ENCODE data around the gene OSCP1.
A peak's percentile ranks its signal among the peaks of the same experiment; 100 is the strongest.

Gene OSCP1

DNA sequence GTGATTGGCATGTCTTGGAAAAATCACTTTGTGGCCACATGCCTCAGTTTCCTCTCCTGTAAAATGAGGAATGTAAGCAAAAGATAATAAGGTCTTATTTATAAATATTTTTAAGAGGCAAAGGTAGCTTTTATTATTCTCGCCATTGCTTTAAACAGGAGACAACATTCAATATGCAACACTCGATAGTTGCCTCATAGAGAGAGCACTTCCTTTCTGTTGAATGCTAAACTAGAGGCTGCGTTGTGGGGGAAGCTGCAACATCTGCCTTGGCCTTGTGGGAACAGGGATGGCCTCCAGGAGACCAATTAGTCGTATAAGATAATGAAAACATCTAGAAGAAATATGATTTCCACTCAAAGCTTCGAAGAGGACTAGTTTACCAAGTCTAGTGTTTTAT is 3.5 kb downstream of the OSCP1 start:
- no peaks in the 10 kb centered on the region for H3K9me3 ChIP-seq (ENCODE audit: low read length)
- TF ChIP-seq, protein P1, sequence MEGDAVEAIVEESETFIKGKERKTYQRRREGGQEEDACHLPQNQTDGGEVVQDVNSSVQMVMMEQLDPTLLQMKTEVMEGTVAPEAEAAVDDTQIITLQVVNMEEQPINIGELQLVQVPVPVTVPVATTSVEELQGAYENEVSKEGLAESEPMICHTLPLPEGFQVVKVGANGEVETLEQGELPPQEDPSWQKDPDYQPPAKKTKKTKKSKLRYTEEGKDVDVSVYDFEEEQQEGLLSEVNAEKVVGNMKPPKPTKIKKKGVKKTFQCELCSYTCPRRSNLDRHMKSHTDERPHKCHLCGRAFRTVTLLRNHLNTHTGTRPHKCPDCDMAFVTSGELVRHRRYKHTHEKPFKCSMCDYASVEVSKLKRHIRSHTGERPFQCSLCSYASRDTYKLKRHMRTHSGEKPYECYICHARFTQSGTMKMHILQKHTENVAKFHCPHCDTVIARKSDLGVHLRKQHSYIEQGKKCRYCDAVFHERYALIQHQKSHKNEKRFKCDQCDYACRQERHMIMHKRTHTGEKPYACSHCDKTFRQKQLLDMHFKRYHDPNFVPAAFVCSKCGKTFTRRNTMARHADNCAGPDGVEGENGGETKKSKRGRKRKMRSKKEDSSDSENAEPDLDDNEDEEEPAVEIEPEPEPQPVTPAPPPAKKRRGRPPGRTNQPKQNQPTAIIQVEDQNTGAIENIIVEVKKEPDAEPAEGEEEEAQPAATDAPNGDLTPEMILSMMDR (IDR thresholded peaks at IDR 0.05; ENCODE audit: low read length), result no peak; the same call in 1 of the 2 replicates
- TF ChIP-seq EZH2 (IDR thresholded peaks at IDR 0.05; ENCODE audit: borderline replicate concordance, low read length), result no peak
- H2AFZ ChIP-seq (ENCODE audit: low read length), result no peak overlapping the region
- no peaks in the 10 kb centered on the region for H4K20me1 ChIP-seq (ENCODE audit: insufficient read depth, low read length)
- H3K4me3 ChIP-seq (ENCODE audit: low read depth, low read length, poor library complexity, severe bottlenecking), result no peak overlapping the region
- no peaks in the 10 kb centered on the region for H3K36me3 ChIP-seq (ENCODE audit: insufficient read depth, low read length)
- no peak overlapping the region for H3K4me2 ChIP-seq (ENCODE audit: low read length)
- H3F3A ChIP-seq (ENCODE audit: insufficient read depth, low read length), result no peaks in the 10 kb centered on the region
- peaks cover 3% of the 10 kb centered on the region; the same call in 1 of the 2 replicates for H3K27me3 ChIP-seq (ENCODE audit: insufficient read depth, low read length)
- H3K79me2 ChIP-seq (ENCODE audit: insufficient read depth, low read length), result no peaks in the 10 kb centered on the region
- no peak overlapping the region for H3K27ac ChIP-seq (ENCODE audit: low read depth, low read length, poor library complexity, severe bottlenecking)
- no peaks in the 10 kb centered on the region for H3K9me2 ChIP-seq (ENCODE audit: low read depth, low read length)
- H3K9ac ChIP-seq (ENCODE audit: low read length), result no peak overlapping the region
- peaks cover 13% of the 10 kb centered on the region for H3K4me1 ChIP-seq (ENCODE audit: insufficient read depth, low read length, severe bottlenecking)

DNA sequence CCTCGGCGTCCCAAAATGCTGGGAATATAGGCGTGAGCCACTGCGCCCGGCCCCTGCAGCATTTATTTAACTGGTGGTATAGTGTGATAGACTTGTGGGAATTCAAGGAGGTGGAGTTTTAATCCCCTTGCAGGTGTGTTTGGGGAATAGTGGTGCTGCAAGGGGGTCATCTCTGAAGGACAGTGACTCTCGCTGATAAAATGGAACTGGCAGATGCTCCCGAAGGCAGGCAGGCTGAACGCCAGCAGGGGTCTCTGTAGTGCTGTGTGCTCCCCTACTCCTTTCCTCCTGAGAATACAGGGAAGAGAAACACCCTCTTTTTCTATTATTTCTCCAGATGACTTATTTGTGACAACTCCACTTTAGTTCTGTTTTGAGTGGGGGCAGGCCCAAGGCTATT is 4.0 kb downstream of the OSCP1 start:
- no peaks in the 10 kb centered on the region for H3K79me2 ChIP-seq (ENCODE audit: insufficient read depth, low read length)
- H3K9me2 ChIP-seq (ENCODE audit: low read depth, low read length), result no peaks in the 10 kb centered on the region
- H3F3A ChIP-seq (ENCODE audit: insufficient read depth, low read length), result no peaks in the 10 kb centered on the region
- H2AFZ ChIP-seq (ENCODE audit: low read length), result no peak overlapping the region
- H3K4me3 ChIP-seq (ENCODE audit: low read depth, low read length, poor library complexity, severe bottlenecking), result no peak overlapping the region
- TF ChIP-seq EZH2 (IDR thresholded peaks at IDR 0.05; ENCODE audit: borderline replicate concordance, low read length), result no peak
- TF ChIP-seq, protein P1 (IDR thresholded peaks at IDR 0.05; ENCODE audit: low read length), result peak; percentile 56
- no peaks in the 10 kb centered on the region for H4K20me1 ChIP-seq (ENCODE audit: insufficient read depth, low read length)
- no peak overlapping the region for H3K27ac ChIP-seq (ENCODE audit: low read depth, low read length, poor library complexity, severe bottlenecking)
- H3K27me3 ChIP-seq (ENCODE audit: insufficient read depth, low read length), result peaks cover 3% of the 10 kb centered on the region; the same call in 1 of the 2 replicates
- no peak overlapping the region for H3K4me2 ChIP-seq (ENCODE audit: low read length)
- no peaks in the 10 kb centered on the region for H3K9me3 ChIP-seq (ENCODE audit: low read length)
- H3K4me1 ChIP-seq (ENCODE audit: insufficient read depth, low read length, severe bottlenecking), result peaks cover 13% of the 10 kb centered on the region
- H3K36me3 ChIP-seq (ENCODE audit: insufficient read depth, low read length), result no peaks in the 10 kb centered on the region
- H3K9ac ChIP-seq (ENCODE audit: low read length), result no peak overlapping the region

DNA sequence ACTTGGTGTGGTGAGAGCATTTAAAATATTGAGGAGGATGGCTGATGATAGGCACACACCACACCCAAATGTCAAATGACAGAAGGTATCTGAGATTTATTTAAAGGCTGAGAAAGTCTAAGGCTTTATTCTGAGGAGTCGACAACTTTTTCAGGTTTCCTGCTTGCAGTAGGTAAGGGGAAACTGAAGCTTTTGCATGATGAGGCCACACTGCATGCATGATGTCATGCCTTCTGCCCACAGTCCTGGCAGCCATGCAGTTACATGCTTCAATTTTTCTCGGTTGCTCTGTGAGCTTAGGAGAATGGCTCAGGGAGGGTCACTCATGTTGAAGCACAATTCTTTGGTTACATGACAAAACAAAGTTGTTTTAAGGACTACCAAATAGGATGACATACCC is 7.0 kb downstream of the OSCP1 start:
- TF ChIP-seq, protein P1 (IDR thresholded peaks at IDR 0.05; ENCODE audit: low read length), result no peak
- no peak for TF ChIP-seq EZH2 (IDR thresholded peaks at IDR 0.05; ENCODE audit: borderline replicate concordance, low read length)
- Histone ChIP-seq H3K27me3 (ENCODE audit: insufficient read depth, low read length) (no peaks in the 10 kb centered on the region), H4K20me1 (ENCODE audit: insufficient read depth, low read length) (no peaks in the 10 kb centered on the region), H3K4me1 (ENCODE audit: insufficient read depth, low read length, severe bottlenecking) (no peaks in the 10 kb centered on the region), H3K4me3 (ENCODE audit: low read depth, low read length, poor library complexity, severe bottlenecking) (no peak overlapping the region), H3K9ac (ENCODE audit: low read length) (no peak overlapping the region), H3K79me2 (ENCODE audit: insufficient read depth, low read length) (no peaks in the 10 kb centered on the region), H3F3A (ENCODE audit: insufficient read depth, low read length) (no peaks in the 10 kb centered on the region), H2AFZ (ENCODE audit: low read length) (no peak overlapping the region), H3K4me2 (ENCODE audit: low read length) (no peak overlapping the region), H3K9me3 (ENCODE audit: low read length) (no peaks in the 10 kb centered on the region), H3K36me3 (ENCODE audit: insufficient read depth, low read length) (no peaks in the 10 kb centered on the region), H3K27ac (ENCODE audit: low read depth, low read length, poor library complexity, severe bottlenecking) (no peak overlapping the region), H3K9me2 (ENCODE audit: low read depth, low read length) (no peaks in the 10 kb centered on the region)
